HEK293T (cell line): ENCODE measurements around the gene PAM.

Experiments
- CTCF ChIA-PET: fragments of 350-600 bp; formaldehyde crosslinking; extraction: SDS; loops from one replicate; lab custom pipeline; 2021; ENCODE audit warnings: antibody characterized with exemption, inconsistent platforms; lab: Yijun Ruan, JAX
- POLR2A ChIA-PET: fragments of 350-600 bp; formaldehyde crosslinking; extraction: SDS; loops from one replicate; lab custom pipeline; 2020; ENCODE audit warnings: antibody characterized with exemption, inconsistent platforms; lab: Yijun Ruan, JAX
- DNase-seq: peaks from one replicate; pipeline ENCODE4 v3.0.0; 2012; ENCODE audit warnings: mixed read lengths; ENCODE audit errors: extremely low spot score
- ARNT ChIP-seq: fragments of 450-650 bp; IDR thresholded peaks from 2 replicates; pipeline ENCODE4 v1.6.1; 2017; ENCODE audit warnings: mild to moderate bottlenecking
- BHLHE40 ChIP-seq: fragments of 450-650 bp; IDR thresholded peaks from 2 replicates; pipeline ENCODE4 v1.6.1; 2016; ENCODE audit warnings: mild to moderate bottlenecking, moderate library complexity, borderline replicate concordance
- CTBP1 ChIP-seq: fragments of 450-650 bp; IDR thresholded peaks from 2 replicates; pipeline ENCODE4 v1.6.1; 2016; ENCODE audit warnings: borderline replicate concordance
- ELF4 ChIP-seq: fragments of 450-650 bp; IDR thresholded peaks from 2 replicates; pipeline ENCODE4 v1.6.1; 2017; ENCODE audit warnings: antibody characterized with exemption
- FOXA1 ChIP-seq: fragments of 450-650 bp; IDR thresholded peaks from 2 replicates; pipeline ENCODE4 v1.6.1; 2016; ENCODE audit warnings: mild to moderate bottlenecking
- FOXK2 ChIP-seq: fragments of 450-650 bp; IDR thresholded peaks from 2 replicates; pipeline ENCODE4 v1.6.1; 2016; ENCODE audit warnings: mild to moderate bottlenecking
- FOXM1 ChIP-seq: fragments of 450-650 bp; IDR thresholded peaks from 2 replicates; pipeline ENCODE4 v1.6.1; 2017; ENCODE audit warnings: mild to moderate bottlenecking, borderline replicate concordance
- HDGF ChIP-seq: fragments of 450-650 bp; IDR thresholded peaks from 2 replicates; pipeline ENCODE4 v1.6.1; 2017; ENCODE audit warnings: antibody characterized with exemption, borderline replicate concordance
- L3MBTL2 ChIP-seq: fragments of 450-650 bp; conservative IDR thresholded peaks from 2 replicates; pipeline ENCODE4 v1.6.1; 2016; ENCODE audit warnings: mild to moderate bottlenecking
- LEF1 ChIP-seq: fragments of 450-650 bp; IDR thresholded peaks from 2 replicates; pipeline ENCODE4 v1.6.1; 2017; ENCODE audit warnings: mild to moderate bottlenecking, borderline replicate concordance
- NFRKB ChIP-seq: fragments of 450-650 bp; IDR thresholded peaks from 2 replicates; pipeline ENCODE4 v1.6.1; 2016; ENCODE audit warnings: mild to moderate bottlenecking, moderate library complexity
- PKNOX1 ChIP-seq: fragments of 450-650 bp; IDR thresholded peaks from 2 replicates; pipeline ENCODE4 v1.6.1; 2016
- SP1 ChIP-seq: fragments of 450-650 bp; IDR thresholded peaks from 2 replicates; pipeline ENCODE4 v1.6.1; 2017
- SUZ12 ChIP-seq: fragments of 450-650 bp; IDR thresholded peaks from 2 replicates; pipeline ENCODE4 v1.6.1; 2016; ENCODE audit warnings: mild to moderate bottlenecking
- TARDBP ChIP-seq: fragments of 450-650 bp; IDR thresholded peaks from 2 replicates; pipeline ENCODE4 v1.6.1; 2016
- ZNF384 ChIP-seq: fragments of 450-650 bp; IDR thresholded peaks from 2 replicates; pipeline ENCODE4 v1.6.1; 2016

PAM gene

DNA sequence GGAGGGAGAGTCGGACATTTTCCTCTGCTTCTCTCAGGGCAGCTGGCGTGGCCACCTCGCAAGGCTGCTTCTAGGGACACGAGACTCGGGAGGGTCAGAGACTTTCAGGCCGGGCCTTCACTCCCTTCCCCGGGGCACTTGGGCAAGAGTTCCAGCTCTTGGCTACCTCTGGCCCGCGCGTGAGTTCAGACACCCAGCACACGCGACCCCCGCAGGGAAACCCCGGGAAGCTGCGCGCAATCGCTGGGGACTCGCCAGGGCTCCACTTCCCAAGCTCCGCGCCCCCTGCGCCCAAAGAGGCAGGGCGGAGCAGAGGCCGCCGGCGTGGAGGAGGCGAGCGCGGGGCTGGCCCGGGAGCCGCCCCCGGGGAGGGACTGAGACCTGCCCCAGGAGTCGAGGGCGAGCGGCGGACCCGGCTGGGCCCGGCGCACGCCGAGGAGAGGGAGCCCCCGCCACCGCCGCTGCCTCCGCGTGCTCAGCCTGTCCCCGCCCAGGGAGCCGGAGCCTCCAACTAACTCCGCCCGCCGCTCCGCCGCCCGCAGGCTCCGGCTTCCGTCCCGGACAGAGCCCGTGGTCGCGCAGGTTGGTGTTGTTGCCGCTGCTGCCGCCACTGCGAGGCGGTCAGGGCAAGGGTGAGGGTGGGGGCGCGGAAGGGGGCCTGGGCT, at the start of gene PAM:
TSS of gene PAM (plus strand) at position 539 of the 665 bp plus-strand sequence. CDS start 110,891 bp downstream, outside the sequence.
- DNase-seq, result peak; percentile 75
- ChIA-PET CTCF (interaction anchor here (0.8 to 1.3 kb wide), 2 partner anchors 25 to 43 kb away, joined by 3 read pairs; no protein-coding TSS in a partner anchor), POLR2A (interaction anchor here (0.6 to 3.7 kb wide), 11 partner anchors 8 to 505 kb away, joined by 3 to 22 read pairs (median 4); partner anchors contain the start of genes GIN1 and PPIP5K2)
- peak; percentile 61 for TF ChIP-seq L3MBTL2
- TF ChIP-seq FOXK2, result no peak

DNA sequence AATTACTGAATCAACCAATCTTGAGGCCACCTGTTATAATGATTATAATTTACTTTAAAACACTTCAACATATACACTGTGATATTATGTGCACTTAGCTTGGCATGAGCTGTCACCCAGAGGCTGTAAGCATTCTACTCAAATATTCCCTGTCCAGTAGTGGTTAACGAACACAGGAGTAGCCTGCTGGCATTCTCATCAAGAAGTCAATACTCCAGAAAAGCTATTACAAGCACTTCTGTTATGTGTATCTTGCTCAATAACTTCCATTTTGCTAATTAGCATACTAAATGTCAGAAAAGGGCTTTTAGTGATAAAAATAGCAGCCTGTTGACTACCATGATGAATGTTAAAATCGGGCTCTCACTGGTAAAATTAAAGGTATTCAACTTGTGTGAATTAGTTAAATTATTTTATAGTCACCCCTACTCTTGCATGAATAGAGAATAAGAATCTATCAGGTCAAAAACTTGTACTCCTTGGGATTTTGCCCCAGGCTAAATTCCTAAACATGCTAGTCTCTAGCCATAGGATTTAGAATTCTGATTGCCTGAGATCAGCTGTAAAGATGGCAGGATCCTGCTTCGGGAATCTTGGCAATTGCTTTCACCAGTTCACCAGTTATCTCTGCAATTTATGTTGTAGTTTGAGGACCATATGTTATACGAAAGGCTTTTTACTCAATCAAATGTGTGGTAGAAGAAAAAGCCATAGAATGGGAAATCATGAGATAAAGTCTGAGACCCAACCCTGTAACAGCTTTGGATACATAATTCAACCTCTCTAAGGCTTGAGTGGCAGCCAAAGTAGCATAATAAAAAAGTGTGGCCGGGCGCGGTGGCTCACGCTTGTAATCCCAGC, 43.4 kb upstream of the PAM start:
- TF ChIP-seq LEF1 (no peak), PKNOX1 (peak; percentile 24; the same call in 1 of the 2 replicates), ARNT (no peak)
- no peak for DNase-seq
- ChIA-PET POLR2A (interaction anchor here (1.3 kb wide), 1 partner anchor 43 kb away, joined by 3 read pairs; the partner anchor contains the start of gene PAM), CTCF (no interaction called here)

DNA sequence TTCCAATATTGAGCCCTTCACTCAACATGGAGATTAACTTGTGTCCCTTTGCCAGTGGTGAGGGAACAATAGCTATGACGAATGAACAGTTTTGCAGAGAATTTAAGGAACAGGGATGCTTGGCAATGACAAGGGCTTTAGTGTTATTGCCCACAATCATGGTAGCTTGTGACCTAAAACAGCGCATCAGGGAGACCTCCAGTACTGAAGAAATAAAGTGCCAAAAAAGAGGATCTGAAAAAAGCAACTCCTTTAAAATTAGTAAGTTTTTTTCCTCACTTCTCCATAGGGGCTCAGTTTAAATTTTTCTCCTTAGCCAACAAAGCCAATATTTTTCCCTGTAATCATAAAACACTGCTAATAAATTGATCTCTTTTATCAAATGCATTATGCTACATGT, 41.8 kb upstream of the PAM start:
- POLR2A ChIA-PET, result no interaction called here
- no peak for TF ChIP-seq FOXK2
- no peak for TF ChIP-seq HDGF
- no peak for TF ChIP-seq NFRKB
- no peak for TF ChIP-seq ELF4
- no peak for TF ChIP-seq L3MBTL2
- no peak for TF ChIP-seq TARDBP
- TF ChIP-seq SP1, result no peak
- TF ChIP-seq BHLHE40, result no peak
- no peak for TF ChIP-seq CTBP1
- CTCF ChIA-PET, result no interaction called here

DNA sequence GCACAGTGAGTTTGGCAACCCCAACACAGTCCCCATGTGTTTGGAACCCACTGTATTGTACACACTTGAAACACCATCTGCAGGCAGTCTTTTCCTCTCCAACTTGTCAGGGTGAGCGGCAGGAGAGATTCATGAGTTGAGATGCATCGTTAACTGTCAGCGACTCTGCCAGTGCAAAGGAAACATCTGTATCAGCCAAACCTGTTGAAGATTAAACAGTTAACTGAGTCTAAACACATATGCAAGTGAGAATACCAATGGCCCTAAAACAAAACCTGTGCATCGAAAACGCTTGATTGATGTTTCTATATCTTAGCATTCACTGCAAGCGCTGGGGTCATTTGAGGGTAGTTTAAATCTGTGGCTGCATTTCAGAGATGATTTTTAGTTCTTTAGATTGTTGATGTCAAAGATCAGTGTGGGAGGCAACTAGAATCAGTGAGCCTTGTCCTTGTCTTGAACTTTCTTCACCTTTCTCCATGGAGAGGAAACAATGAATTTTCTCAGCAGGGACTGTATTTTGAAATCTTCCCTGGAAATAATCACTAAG, 41.3 kb upstream of the PAM start:
- TF ChIP-seq PKNOX1, result peak; percentile 24; the same call in 1 of the 2 replicates
- TF ChIP-seq CTBP1, result no peak
- CTCF ChIA-PET, result no interaction called here
- POLR2A ChIA-PET, result no interaction called here
- DNase-seq, result no peak

More for the DNA sequence above, 41.8 kb upstream of the PAM start:
- no peak for DNase-seq

GRCh38 chr5:102715082-102715807, 39.9 kb upstream of the PAM start:
- ChIA-PET CTCF (no interaction called here), POLR2A (interaction anchor here (1.9 kb wide), 1 partner anchor 9 kb away, joined by 6 read pairs; no protein-coding TSS in a partner anchor)

GRCh38 chr5:102716017-102716416, 39.1 kb upstream of the PAM start:
- POLR2A ChIA-PET, result interaction anchor here (1.9 kb wide), 1 partner anchor 8 kb away, joined by 6 read pairs; no protein-coding TSS in a partner anchor
- no peak for DNase-seq
- TF ChIP-seq ZNF384 (no peak), LEF1 (no peak), ARNT (no peak), HDGF (no peak), PKNOX1 (no peak), L3MBTL2 (no peak), TARDBP (no peak), FOXM1 (no peak), ELF4 (no peak), FOXK2 (no peak), NFRKB (no peak), SP1 (no peak), BHLHE40 (no peak), CTBP1 (no peak), FOXA1 (no peak), SUZ12 (no peak)
- CTCF ChIA-PET, result no interaction called here

More at GRCh38 chr5:102715082-102715807, 39.9 kb upstream of the PAM start:
- DNase-seq, result no peak
- TF ChIP-seq TARDBP, result no peak
- no peak for TF ChIP-seq FOXM1
- no peak for TF ChIP-seq L3MBTL2
- no peak for TF ChIP-seq CTBP1
- no peak for TF ChIP-seq SP1
- no peak for TF ChIP-seq SUZ12
- TF ChIP-seq ZNF384, result no peak
- no peak for TF ChIP-seq PKNOX1
- no peak for TF ChIP-seq FOXK2
- no peak for TF ChIP-seq ARNT
- no peak for TF ChIP-seq ELF4
- no peak for TF ChIP-seq BHLHE40
- TF ChIP-seq LEF1, result no peak
- TF ChIP-seq NFRKB, result no peak
